Stomach (tissue), 4 donors: ENCODE results near the gene DEF6.

Source experiments
- CTCF ChIP-seq, 7 experiments: fragments of 450-650 bp in 4 of 7; fragments of 200-600 bp in 3 of 7; sonication (generic) in 3 of 7; IDR thresholded peaks; one replicate each; pipeline ENCODE4 v1.5.1; 2016 to 2019; ENCODE audit warnings: antibody characterized with exemption in 7 of 7, control low read depth in 2 of 7, mild to moderate bottlenecking in 1 of 7
- EP300 ChIP-seq: sonication (generic); formaldehyde crosslinking; IDR thresholded peaks from one replicate; pipeline ENCODE4 v1.6.1; 2017; ENCODE audit warnings: antibody characterized with exemption
- POLR2A ChIP-seq, 4 donors: fragments of 450-650 bp; IDR thresholded peaks; one replicate each; pipeline ENCODE4 v1.6.1; 2016; ENCODE audit warnings: antibody characterized with exemption in 4 of 4, control low read depth in 2 of 4, mild to moderate bottlenecking in 1 of 4, moderate library complexity in 1 of 4
- POLR2AphosphoS5 ChIP-seq, 3 donors: sonication (generic); formaldehyde crosslinking; IDR thresholded peaks; one replicate each; pipeline ENCODE4 v1.6.1; 2016; ENCODE audit warnings: antibody characterized with exemption in 3 of 3

- no peak for TF ChIP-seq CTCF (IDR thresholded peaks at IDR 0.05)
- no peak for TF ChIP-seq EP300
- no peak for TF ChIP-seq POLR2A (IDR thresholded peaks at IDR 0.05)
- no peak for TF ChIP-seq POLR2AphosphoS5 (IDR thresholded peaks at IDR 0.05)
These were observed 23.6 kb upstream of the DEF6 start for GRCh38 chr6:35273822-35274559.
